Breast epithelium (tissue), 4 donors: ENCODE measurements around the gene MED10. TPM values are rescaled to one million over a fixed set of nuclear protein-coding genes. Genes with fewer than 3 reads are reported as not detected.

Experiments used
- DNase-seq, 2 donors: peaks; one replicate each; pipeline ENCODE4 v3.0.0-alpha.2; 2019; ENCODE audit warnings: low spot score in 2 of 2
- H3K27ac ChIP-seq, 2 donors: fragments of 200-600 bp; sonication (generic) in 1 of 2; one replicate each; pipeline ENCODE4 v1.5.1; 2016 to 2019; ENCODE audit warnings: mild to moderate bottlenecking in 1 of 2
- H3K27me3 ChIP-seq, 2 donors: fragments of 200-600 bp; sonication (generic) in 1 of 2; one replicate each; pipeline versions ENCODE4 v1.5.1 to v1.6.0; 2017 to 2019; ENCODE audit warnings: control low read depth in 1 of 2, mild to moderate bottlenecking in 1 of 2
- H3K36me3 ChIP-seq: fragments of 200-600 bp; one replicate; pipeline ENCODE4 v1.5.1; 2019
- H3K4me1 ChIP-seq, 2 donors: fragments of 200-600 bp; sonication (generic); one replicate each; pipeline ENCODE4 v1.5.1; 2016 to 2019; ENCODE audit warnings: control low read depth in 1 of 2
- H3K4me3 ChIP-seq, 3 donors: fragments of 200-600 bp; sonication (generic); 1 replicate in 2 of 3; 2 replicates in 1 of 3; pipeline ENCODE4 v1.5.1; 2016 to 2019; ENCODE audit warnings: mild to moderate bottlenecking in 3 of 3, moderate library complexity in 2 of 3
- H3K9me3 ChIP-seq, 2 donors: fragments of 200-600 bp; sonication (generic) in 1 of 2; one replicate each; pipeline ENCODE4 v1.5.1; 2016 to 2019; ENCODE audit warnings: control low read depth in 1 of 2
- CTCF ChIP-seq, 3 donors: fragments of 450-650 bp; IDR thresholded peaks; one replicate each; pipeline ENCODE4 v1.5.1; 2016 to 2017; ENCODE audit warnings: antibody characterized with exemption in 3 of 3, mild to moderate bottlenecking in 3 of 3, moderate library complexity in 3 of 3
- POLR2A ChIP-seq: fragments of 450-650 bp; IDR thresholded peaks from one replicate; pipeline ENCODE4 v1.6.1; 2016; ENCODE audit warnings: antibody characterized with exemption, mild to moderate bottlenecking, moderate library complexity
- POLR2AphosphoS5 ChIP-seq, 3 donors: sonication (generic); formaldehyde crosslinking; IDR thresholded peaks; one replicate each; pipeline ENCODE4 v1.6.1; 2017; ENCODE audit warnings: antibody characterized with exemption in 3 of 3
- intact Hi-C: fragments of 100-400 bp; cut with DNase I; formaldehyde crosslinking; loops from one replicate; pipeline ENCODE4 v1.15.1; 2023; ENCODE audit warnings: low total_unique reads
- total RNA-seq, 3 donors: library from RNA; depleted of rRNA; stranded (reverse); fragments of >200 nt; gene quantifications; one replicate each; pipeline ENCODE4 v1.1.0, GENCODE V29; 2016

Gene MED10
- total RNA-seq, 3 donors from 2014 or later, result 25.6 to 29.9 (median 25.9) TPM

DNA sequence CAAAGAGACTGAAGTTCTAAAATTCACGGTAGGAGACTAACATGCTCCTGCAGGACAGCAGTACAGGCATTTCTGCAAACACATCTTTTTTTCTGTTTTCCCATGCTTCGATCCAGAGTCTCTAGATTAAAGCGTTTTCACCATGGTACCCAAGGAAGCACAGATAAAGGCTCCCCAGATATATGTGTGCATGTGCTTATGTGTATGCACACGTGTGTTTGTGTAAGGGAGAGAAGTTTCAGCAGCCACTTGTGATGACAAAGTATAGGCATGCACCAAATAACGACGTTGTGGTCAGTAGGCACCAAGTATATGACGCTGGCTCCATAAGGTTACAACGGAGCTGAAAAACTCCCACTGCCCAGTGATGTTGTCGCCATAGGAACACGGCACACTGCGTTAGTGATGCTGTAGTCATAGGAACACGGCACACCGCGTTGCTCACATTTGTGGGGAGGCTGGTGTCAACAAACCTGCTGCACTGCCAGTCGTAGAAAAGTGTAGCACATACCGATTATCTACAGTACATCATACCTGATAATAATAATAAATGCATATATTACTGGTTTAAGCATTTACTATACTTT lies 21.7 kb downstream of the MED10 start:
- Histone ChIP-seq H3K27me3 (no peaks in the 10 kb centered on the region), H3K9me3 (peaks cover 0 to 3% of the 10 kb centered on the region in 2 donors), H3K4me3 (no peak overlapping the region), H3K36me3 (peaks cover 3% of the 10 kb centered on the region), H3K4me1 (no peaks in the 10 kb centered on the region), H3K27ac (no peak overlapping the region)
- no peak for TF ChIP-seq CTCF (IDR thresholded peaks at IDR 0.05)
- no peak for TF ChIP-seq POLR2A
- no peak for TF ChIP-seq POLR2AphosphoS5 (IDR thresholded peaks at IDR 0.05)
- intact Hi-C loops, result no loop called here
- DNase-seq, result no peak

- no peak overlapping the region for H3K4me3 ChIP-seq
- H3K4me1 ChIP-seq, result no peaks in the 10 kb centered on the region
- TF ChIP-seq POLR2A, result no peak
- TF ChIP-seq POLR2AphosphoS5 (IDR thresholded peaks at IDR 0.05), result no peak
- TF ChIP-seq CTCF (IDR thresholded peaks at IDR 0.05), result no peak
- H3K27ac ChIP-seq, result no peak overlapping the region
- H3K9me3 ChIP-seq, result no peaks in the 10 kb centered on the region
- no peaks in the 10 kb centered on the region for H3K27me3 ChIP-seq
- intact Hi-C loops, result no loop called here
- H3K36me3 ChIP-seq, result no peaks in the 10 kb centered on the region
- no peak for DNase-seq
Measured at GRCh38 chr5:6355294-6355693, 23.1 kb downstream of the MED10 start.

DNA sequence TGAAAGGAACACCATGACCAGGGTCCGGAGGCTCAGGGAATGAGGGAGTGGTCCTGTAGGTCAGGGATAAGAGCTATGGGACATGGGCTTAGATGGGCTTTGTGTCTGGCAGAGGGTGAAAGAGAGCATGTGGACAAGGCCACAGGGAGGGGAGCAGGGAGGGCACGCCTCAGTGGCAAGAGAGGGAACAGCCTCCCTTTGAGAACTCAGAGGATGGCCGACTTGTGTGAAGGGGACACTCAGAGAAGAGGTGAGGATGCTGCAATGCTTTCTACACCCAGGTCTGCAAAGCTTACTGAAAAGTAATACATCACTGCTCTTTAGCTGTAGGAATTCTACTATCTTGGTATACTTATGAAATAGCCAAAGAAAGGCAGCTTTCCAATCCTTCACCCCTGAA lies 23.5 kb downstream of the MED10 start:
- H3K36me3 ChIP-seq, result no peaks in the 10 kb centered on the region
- H3K27ac ChIP-seq, result no peak overlapping the region
- intact Hi-C loops, result no loop called here
- no peak for TF ChIP-seq CTCF (IDR thresholded peaks at IDR 0.05)
- no peak for TF ChIP-seq POLR2A
- TF ChIP-seq POLR2AphosphoS5 (IDR thresholded peaks at IDR 0.05), result no peak
- no peak for DNase-seq
- no peaks in the 10 kb centered on the region for H3K4me1 ChIP-seq
- no peak overlapping the region for H3K4me3 ChIP-seq
- H3K9me3 ChIP-seq, result no peaks in the 10 kb centered on the region
- H3K27me3 ChIP-seq, result no peaks in the 10 kb centered on the region

- intact Hi-C loops, result no loop called here
Measured at GRCh38 chr5:6353602-6354302, 24.6 kb downstream of the MED10 start.

More at GRCh38 chr5:6353602-6354302, 24.6 kb downstream of the MED10 start:
- no peaks in the 10 kb centered on the region for H3K4me1 ChIP-seq
- H3K36me3 ChIP-seq, result no peaks in the 10 kb centered on the region
- no peak for DNase-seq
- H3K27me3 ChIP-seq, result no peaks in the 10 kb centered on the region
- TF ChIP-seq POLR2AphosphoS5 (IDR thresholded peaks at IDR 0.05), result no peak
- no peak for TF ChIP-seq POLR2A
- no peak for TF ChIP-seq CTCF (IDR thresholded peaks at IDR 0.05)
- peaks cover 0 to 4% of the 10 kb centered on the region in 2 donors for H3K9me3 ChIP-seq
- no peak overlapping the region for H3K4me3 ChIP-seq
- H3K27ac ChIP-seq, result no peak overlapping the region
